HG03108 (cell line): ENCODE results near the gene ZNF74.
"Not testable (repeated sequence)": the region's sequence is repeated elsewhere in the genome, so short reads cannot be mapped to it uniquely, and the experiment has no call there.

ENCODE experiments used
- ATAC-seq: cut with Tn5 transposase; IDR thresholded peaks from one replicate; pipeline ENCODE4 v1.9.1; 2021; ENCODE audit warnings: moderate library complexity; ENCODE audit not compliant: unreplicated experiment

The ZNF74 gene

GRCh38 chr22:20441631-20442484, 47.9 kb downstream of the ZNF74 start:
- no peak for ATAC-seq

GRCh38 chr22:20442485-20443284, 48.7 kb downstream of the ZNF74 start:
- no peak for ATAC-seq

- ATAC-seq = no peak
Observed at GRCh38 chr22:20444325-20444724, 50.4 kb downstream of the ZNF74 start.

GRCh38 chr22:20446383-20446970, 52.5 kb downstream of the ZNF74 start:
- no peak for ATAC-seq

GRCh38 chr22:20448630-20449029, 54.7 kb downstream of the ZNF74 start:
- no peak for ATAC-seq

GRCh38 chr22:20449819-20450550, 56.0 kb downstream of the ZNF74 start:
- no peak for ATAC-seq

GRCh38 chr22:20450551-20450906, 56.6 kb downstream of the ZNF74 start:
- ATAC-seq = no peak

- ATAC-seq = not testable (repeated sequence)
Observed at GRCh38 chr22:20451129-20451778, 57.3 kb downstream of the ZNF74 start.

- no peak for ATAC-seq
Observed at GRCh38 chr22:20451920-20452319, 58.0 kb downstream of the ZNF74 start.

GRCh38 chr22:20453222-20453621, 59.3 kb downstream of the ZNF74 start:
- no peak for ATAC-seq

GRCh38 chr22:20455709-20456063, 61.7 kb downstream of the ZNF74 start:
- ATAC-seq = no peak

- peak; percentile 65 for ATAC-seq
Observed at GRCh38 chr22:20456064-20456721, 62.2 kb downstream of the ZNF74 start.

- ATAC-seq = no peak
Observed at GRCh38 chr22:20456722-20457076, 62.7 kb downstream of the ZNF74 start.

GRCh38 chr22:20457506-20458240, 63.7 kb downstream of the ZNF74 start:
- ATAC-seq = no peak
